HL-60 (cell line): ENCODE data around the gene ABCE1.

Experiments used
- DNase-seq, 2 experiments: peaks; one replicate each; pipeline ENCODE4 v3.0.0-alpha.2; 2010 to 2020; ENCODE audit warnings: low read depth in 1 of 2, low spot score in 1 of 2
- H3K27ac ChIP-seq: fragments of 250-450 bp; sonication (Bioruptor Pico); replicated peaks from 2 replicates; pipeline ENCODE4 v1.5.1; 2020; ENCODE audit warnings: mild to moderate bottlenecking, moderate library complexity
- H3K27me3 ChIP-seq: fragments of 250-450 bp; sonication (Bioruptor Pico); 2 replicates; pipeline ENCODE4 v1.5.1; 2021; ENCODE audit warnings: mild to moderate bottlenecking, moderate library complexity; ENCODE audit not compliant: insufficient read depth, poor library complexity, severe bottlenecking
- H3K4me3 ChIP-seq: replicated peaks from 2 replicates; pipeline ENCODE4 v1.5.1; 2011; ENCODE audit warnings: mild to moderate bottlenecking, control low read depth, low read length; ENCODE audit not compliant: insufficient read depth
- GABPA ChIP-seq: IDR thresholded peaks from 2 replicates; pipeline ENCODE4 v1.6.1; 2012; ENCODE audit warnings: low read depth
- POLR2AphosphoS5 ChIP-seq: IDR thresholded peaks from 2 replicates; pipeline ENCODE4 v1.6.1; 2012; ENCODE audit warnings: low read depth
- SPI1 ChIP-seq: IDR thresholded peaks from 2 replicates; pipeline ENCODE4 v1.6.1; 2012; ENCODE audit warnings: low read depth, mild to moderate bottlenecking, borderline replicate concordance
- TF ChIP-seq, protein P1 (sequence below): IDR thresholded peaks from one replicate; pipeline ENCODE4 v1.5.1; 2011; ENCODE audit warnings: low read length, control low read depth, inconsistent platforms; ENCODE audit not compliant: insufficient read depth
- TF ChIP-seq, protein P2 (sequence below): IDR thresholded peaks from 2 replicates; pipeline ENCODE4 v1.6.1; 2012; ENCODE audit warnings: low read depth; ENCODE audit not compliant: insufficient replicate concordance

The ABCE1 gene

DNA sequence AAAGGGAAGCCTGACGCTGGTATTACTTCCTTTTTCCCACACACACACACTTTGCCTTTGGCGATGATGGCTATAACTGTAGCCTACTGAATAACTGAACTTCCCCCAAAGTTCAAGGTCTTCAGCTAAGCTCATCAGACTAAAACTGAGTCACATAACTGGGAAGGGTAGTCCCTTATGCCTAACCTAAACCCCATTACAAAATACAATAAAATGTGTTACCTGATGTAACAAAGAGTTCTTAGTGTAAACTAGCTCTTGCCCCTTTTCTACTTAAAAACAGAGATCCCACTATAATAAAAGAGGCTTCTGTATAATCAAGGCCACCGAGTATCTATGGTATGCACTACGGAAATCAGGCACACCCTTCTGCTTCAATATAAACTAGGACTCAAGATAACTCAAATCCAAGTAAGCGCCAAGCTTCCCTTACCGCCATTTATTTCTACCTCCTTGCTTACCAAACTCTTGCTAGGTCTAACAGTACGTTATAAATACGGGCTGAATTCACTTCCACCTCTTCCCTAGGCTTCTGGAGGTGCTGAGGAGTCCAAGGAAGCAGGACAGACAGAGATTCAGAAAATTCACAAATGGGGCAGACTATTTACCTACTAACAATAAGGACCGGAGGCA is 79.9 kb downstream of the ABCE1 start:
- Histone ChIP-seq H3K27me3 (no peaks in the 10 kb centered on the region), H3K27ac (peak overlapping the region; percentile 99), H3K4me3 (peak overlapping the region; percentile 65)
- TF ChIP-seq, protein P1, sequence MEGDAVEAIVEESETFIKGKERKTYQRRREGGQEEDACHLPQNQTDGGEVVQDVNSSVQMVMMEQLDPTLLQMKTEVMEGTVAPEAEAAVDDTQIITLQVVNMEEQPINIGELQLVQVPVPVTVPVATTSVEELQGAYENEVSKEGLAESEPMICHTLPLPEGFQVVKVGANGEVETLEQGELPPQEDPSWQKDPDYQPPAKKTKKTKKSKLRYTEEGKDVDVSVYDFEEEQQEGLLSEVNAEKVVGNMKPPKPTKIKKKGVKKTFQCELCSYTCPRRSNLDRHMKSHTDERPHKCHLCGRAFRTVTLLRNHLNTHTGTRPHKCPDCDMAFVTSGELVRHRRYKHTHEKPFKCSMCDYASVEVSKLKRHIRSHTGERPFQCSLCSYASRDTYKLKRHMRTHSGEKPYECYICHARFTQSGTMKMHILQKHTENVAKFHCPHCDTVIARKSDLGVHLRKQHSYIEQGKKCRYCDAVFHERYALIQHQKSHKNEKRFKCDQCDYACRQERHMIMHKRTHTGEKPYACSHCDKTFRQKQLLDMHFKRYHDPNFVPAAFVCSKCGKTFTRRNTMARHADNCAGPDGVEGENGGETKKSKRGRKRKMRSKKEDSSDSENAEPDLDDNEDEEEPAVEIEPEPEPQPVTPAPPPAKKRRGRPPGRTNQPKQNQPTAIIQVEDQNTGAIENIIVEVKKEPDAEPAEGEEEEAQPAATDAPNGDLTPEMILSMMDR: no peak
- TF ChIP-seq SPI1: peak; percentile 1; the same call in 1 of the 2 replicates
- peak; percentile 60 to 65 for DNase-seq

DNA sequence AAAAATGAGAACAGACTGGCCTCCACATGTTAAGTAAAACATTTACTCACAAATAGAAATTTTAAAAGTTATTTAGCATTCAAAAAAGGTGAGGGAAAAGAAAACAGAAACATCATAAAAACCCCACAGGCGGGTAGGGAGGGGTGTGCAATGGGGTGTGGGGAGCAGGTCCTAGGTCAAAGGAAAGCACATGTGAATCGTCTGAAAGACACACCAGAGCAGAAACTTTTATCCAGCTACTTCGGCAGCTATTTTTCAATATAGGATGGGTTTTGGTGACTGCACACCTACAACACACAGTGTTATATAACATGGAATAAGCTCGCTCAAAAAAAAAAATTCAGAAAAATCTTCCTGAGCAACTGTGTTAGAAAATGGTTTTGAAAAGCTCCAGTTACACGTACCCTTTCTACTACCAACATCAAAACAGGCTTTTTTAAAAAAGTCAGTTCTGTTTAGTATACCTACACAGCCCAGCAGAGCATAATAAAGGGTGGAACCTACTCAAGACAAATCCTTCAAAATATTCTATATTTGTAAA is 80.7 kb downstream of the ABCE1 start:
- Histone ChIP-seq H3K27ac (peak overlapping the region; percentile 99), H3K27me3 (no peaks in the 10 kb centered on the region), H3K4me3 (peak overlapping the region; percentile 65)
- no peak for TF ChIP-seq POLR2AphosphoS5
- TF ChIP-seq, protein P2, sequence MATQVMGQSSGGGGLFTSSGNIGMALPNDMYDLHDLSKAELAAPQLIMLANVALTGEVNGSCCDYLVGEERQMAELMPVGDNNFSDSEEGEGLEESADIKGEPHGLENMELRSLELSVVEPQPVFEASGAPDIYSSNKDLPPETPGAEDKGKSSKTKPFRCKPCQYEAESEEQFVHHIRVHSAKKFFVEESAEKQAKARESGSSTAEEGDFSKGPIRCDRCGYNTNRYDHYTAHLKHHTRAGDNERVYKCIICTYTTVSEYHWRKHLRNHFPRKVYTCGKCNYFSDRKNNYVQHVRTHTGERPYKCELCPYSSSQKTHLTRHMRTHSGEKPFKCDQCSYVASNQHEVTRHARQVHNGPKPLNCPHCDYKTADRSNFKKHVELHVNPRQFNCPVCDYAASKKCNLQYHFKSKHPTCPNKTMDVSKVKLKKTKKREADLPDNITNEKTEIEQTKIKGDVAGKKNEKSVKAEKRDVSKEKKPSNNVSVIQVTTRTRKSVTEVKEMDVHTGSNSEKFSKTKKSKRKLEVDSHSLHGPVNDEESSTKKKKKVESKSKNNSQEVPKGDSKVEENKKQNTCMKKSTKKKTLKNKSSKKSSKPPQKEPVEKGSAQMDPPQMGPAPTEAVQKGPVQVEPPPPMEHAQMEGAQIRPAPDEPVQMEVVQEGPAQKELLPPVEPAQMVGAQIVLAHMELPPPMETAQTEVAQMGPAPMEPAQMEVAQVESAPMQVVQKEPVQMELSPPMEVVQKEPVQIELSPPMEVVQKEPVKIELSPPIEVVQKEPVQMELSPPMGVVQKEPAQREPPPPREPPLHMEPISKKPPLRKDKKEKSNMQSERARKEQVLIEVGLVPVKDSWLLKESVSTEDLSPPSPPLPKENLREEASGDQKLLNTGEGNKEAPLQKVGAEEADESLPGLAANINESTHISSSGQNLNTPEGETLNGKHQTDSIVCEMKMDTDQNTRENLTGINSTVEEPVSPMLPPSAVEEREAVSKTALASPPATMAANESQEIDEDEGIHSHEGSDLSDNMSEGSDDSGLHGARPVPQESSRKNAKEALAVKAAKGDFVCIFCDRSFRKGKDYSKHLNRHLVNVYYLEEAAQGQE: no peak
- TF ChIP-seq SPI1: no peak
- TF ChIP-seq, protein P1: no peak
- TF ChIP-seq GABPA: no peak
- DNase-seq: peak in 1 of 2 experiments; percentile 23
